ENCODE data around the gene SDHC.
"Not testable (repeated sequence)": the region's sequence is repeated elsewhere in the genome, so short reads cannot be mapped to it uniquely, and the experiment has no call there.

SDHC gene

GRCh38 chr1:161393151-161393550, 79.0 kb downstream of the SDHC start:
- no peak for TF ChIP-seq CTCF (IDR thresholded peaks at IDR 0.05)
- no peak overlapping the region for H3K27ac ChIP-seq
- no peaks in the 10 kb centered on the region for H3K27me3 ChIP-seq
- H3K36me3 ChIP-seq, result no peaks in the 10 kb centered on the region
- no peaks in the 10 kb centered on the region for H3K9me3 ChIP-seq
- H3K4me1 ChIP-seq (ENCODE audit: control insufficient read depth in 1 of 2, insufficient read depth in 1 of 2, low read depth in 1 of 2, low read length in 1 of 2), result peaks cover 13 to 16% of the 10 kb centered on the region in 2 experiments
- H3K4me3 ChIP-seq (ENCODE audit: low read depth in 1 of 2, low read length in 1 of 2), result no peak overlapping the region

- H3K27me3 ChIP-seq; H3K27ac ChIP-seq; H3K9me3 ChIP-seq; H3K4me3 ChIP-seq (ENCODE audit: low read depth in 1 of 2, low read length in 1 of 2); H3K36me3 ChIP-seq: not testable (repeated sequence)
- peaks cover 8 to 16% of the 10 kb centered on the region in 2 experiments for H3K4me1 ChIP-seq (ENCODE audit: control insufficient read depth in 1 of 2, insufficient read depth in 1 of 2, low read depth in 1 of 2, low read length in 1 of 2)
Measured at GRCh38 chr1:161397038-161397437, 82.9 kb downstream of the SDHC start.

- H3K4me3 ChIP-seq (ENCODE audit: low read depth in 1 of 2, low read length in 1 of 2), result peak overlapping the region; percentile 71 to 81
Measured at GRCh38 chr1:161398900-161399256, 84.7 kb downstream of the SDHC start.

GRCh38 chr1:161399257-161399998, 85.2 kb downstream of the SDHC start:
- Histone ChIP-seq H3K4me3 (ENCODE audit: low read depth in 1 of 2, low read length in 1 of 2) (peak overlapping the region; percentile 71 to 81), H3K36me3 (no peaks in the 10 kb centered on the region), H3K27me3 (peaks cover 25% of the 10 kb centered on the region), H3K27ac (peak overlapping the region; percentile 96), H3K9me3 (no peaks in the 10 kb centered on the region), H3K4me1 (ENCODE audit: control insufficient read depth in 1 of 2, insufficient read depth in 1 of 2, low read depth in 1 of 2, low read length in 1 of 2) (peaks cover 8 to 16% of the 10 kb centered on the region in 2 experiments)
- peak; percentile 57 for TF ChIP-seq CTCF (IDR thresholded peaks at IDR 0.05)

More at GRCh38 chr1:161398900-161399256, 84.7 kb downstream of the SDHC start:
- peaks cover 20% of the 10 kb centered on the region for H3K27me3 ChIP-seq
- no peaks in the 10 kb centered on the region for H3K36me3 ChIP-seq
- H3K27ac ChIP-seq, result peak overlapping the region; percentile 96
- H3K9me3 ChIP-seq, result no peaks in the 10 kb centered on the region
- peaks cover 8 to 16% of the 10 kb centered on the region in 2 experiments for H3K4me1 ChIP-seq (ENCODE audit: control insufficient read depth in 1 of 2, insufficient read depth in 1 of 2, low read depth in 1 of 2, low read length in 1 of 2)
- TF ChIP-seq CTCF (IDR thresholded peaks at IDR 0.05), result no peak

GRCh38 chr1:161402446-161402845, 88.3 kb downstream of the SDHC start:
- Histone ChIP-seq H3K27me3 (peaks cover 38% of the 10 kb centered on the region), H3K4me1 (ENCODE audit: control insufficient read depth in 1 of 2, insufficient read depth in 1 of 2, low read depth in 1 of 2, low read length in 1 of 2) (peaks cover 8 to 16% of the 10 kb centered on the region in 2 experiments), H3K9me3 (no peaks in the 10 kb centered on the region), H3K36me3 (no peaks in the 10 kb centered on the region), H3K27ac (no peak overlapping the region), H3K4me3 (ENCODE audit: low read depth in 1 of 2, low read length in 1 of 2) (no peak overlapping the region)
- no peak for TF ChIP-seq CTCF (IDR thresholded peaks at IDR 0.05)

GRCh38 chr1:161404051-161404597, 89.9 kb downstream of the SDHC start:
- no peak overlapping the region for H3K4me3 ChIP-seq (ENCODE audit: low read depth in 1 of 2, low read length in 1 of 2)
- H3K4me1 ChIP-seq (ENCODE audit: control insufficient read depth in 1 of 2, insufficient read depth in 1 of 2, low read depth in 1 of 2, low read length in 1 of 2), result peaks cover 8 to 11% of the 10 kb centered on the region in 2 experiments
- peaks cover 38% of the 10 kb centered on the region for H3K27me3 ChIP-seq
- no peak for TF ChIP-seq CTCF (IDR thresholded peaks at IDR 0.05)
- H3K36me3 ChIP-seq, result no peaks in the 10 kb centered on the region
- no peak overlapping the region for H3K27ac ChIP-seq
- H3K9me3 ChIP-seq, result no peaks in the 10 kb centered on the region

- H3K27ac ChIP-seq; H3K9me3 ChIP-seq; H3K36me3 ChIP-seq; H3K4me1 ChIP-seq (ENCODE audit: control insufficient read depth in 1 of 2, insufficient read depth in 1 of 2, low read depth in 1 of 2, low read length in 1 of 2); H3K4me3 ChIP-seq (ENCODE audit: low read depth in 1 of 2, low read length in 1 of 2): not testable (repeated sequence)
- peaks cover 44% of the 10 kb centered on the region for H3K27me3 ChIP-seq
Measured at GRCh38 chr1:161406551-161406950, 92.4 kb downstream of the SDHC start.
